Spleen (tissue), 7 donors: Measurements from ENCODE around the gene ALOX12B.

Experiments used
- CTCF ChIP-seq, 11 experiments: fragments of 200-600 bp in 7 of 11; fragments of 450-650 bp in 4 of 11; sonication (generic) in 4 of 11; IDR thresholded peaks in 8 of 11; conservative IDR thresholded peaks in 3 of 11; 1 replicate in 7 of 11; 2 replicates in 4 of 11; pipeline versions ENCODE4 v1.4.0 to v1.8.0; 2016 to 2021; ENCODE audit warnings: antibody characterized with exemption in 11 of 11, inconsistent platforms in 4 of 11, mild to moderate bottlenecking in 1 of 11
- POLR2AphosphoS5 ChIP-seq, 3 donors: sonication (generic); formaldehyde crosslinking; IDR thresholded peaks; one replicate each; pipeline ENCODE4 v1.5.1; 2017; ENCODE audit warnings: antibody characterized with exemption in 3 of 3
- donor health status: DM: no; HTN: no; CAD: no; lungs with moderate emphysema.
- donor health status: DM: no; HTN: no; CAD: no.
- donor health status: DM: no; HTN: no; CAD: no.

GRCh38 chr17:8046306-8046928 lies 41.1 kb downstream of the ALOX12B start:
- TF ChIP-seq CTCF (IDR thresholded peaks at IDR 0.05 in 8 of 11, conservative IDR thresholded peaks at IDR 0.05 in 3 of 11) (no peak), POLR2AphosphoS5 (IDR thresholded peaks at IDR 0.05) (no peak)
